Activated CD8-positive, alpha-beta T cell treated with anti-CD3 and anti-CD28 coated beads, Interleukin-2, amount 10 ng/mL, durations not matched to agents 7 days and 5 days (primary cell): ENCODE data around the gene ADCY4. TPM values are rescaled to one million over a fixed set of nuclear protein-coding genes. Genes with fewer than 3 reads are reported as not detected.
"Not testable (repeated sequence)": the region's sequence is repeated elsewhere in the genome, so short reads cannot be mapped to it uniquely, and the experiment has no call there.

Source experiments
- ATAC-seq: fragments of 150-1000 bp; cut with Tn5 transposase; one replicate; pipeline ENCODE4 v1.10.0; 2021; ENCODE audit warnings: moderate library complexity
- CTCF ChIA-PET: fragments of 350-600 bp; sonication (Branson Sonifier 250); formaldehyde crosslinking; loops from one replicate; lab custom pipeline; 2021; ENCODE audit warnings: antibody characterized with exemption; lab: Charles Lee
- POLR2A ChIA-PET: fragments of 350-600 bp; sonication (Branson Sonifier 250); formaldehyde crosslinking; loops from one replicate; lab custom pipeline; 2021; ENCODE audit warnings: antibody characterized with exemption; lab: Charles Lee
- DNase-seq: peaks from one replicate; pipeline ENCODE4 v3.0.0-alpha.2; 2020
- H3K27ac Mint-ChIP-seq: one replicate; pipeline ENCODE4 v1.8.0; 2021; ENCODE audit warnings: mild to moderate bottlenecking, mixed read lengths
- H3K27me3 Mint-ChIP-seq: one replicate; pipeline ENCODE4 v1.8.0; 2021; ENCODE audit warnings: low read depth, mixed read lengths
- H3K36me3 Mint-ChIP-seq: one replicate; pipeline ENCODE4 v1.8.0; 2021; ENCODE audit warnings: low read depth, mixed read lengths
- H3K4me1 Mint-ChIP-seq: one replicate; pipeline ENCODE4 v1.8.0; 2021; ENCODE audit warnings: low read depth, mixed read lengths
- H3K4me3 Mint-ChIP-seq: one replicate; pipeline ENCODE4 v1.8.0; 2021; ENCODE audit warnings: mild to moderate bottlenecking, mixed read lengths
- H3K9me3 Mint-ChIP-seq: one replicate; pipeline ENCODE4 v1.8.0; 2022; ENCODE audit warnings: mixed read lengths; ENCODE audit not compliant: insufficient read depth
- total RNA-seq, 2 experiments: library from RNA; stranded (reverse); gene quantifications; one replicate each; pipeline ENCODE4 v1.2.3, GENCODE V29; 2021

The ADCY4 gene
- total RNA-seq, 2 experiments from 2014 or later: 3.4 to 4.7 TPM

DNA sequence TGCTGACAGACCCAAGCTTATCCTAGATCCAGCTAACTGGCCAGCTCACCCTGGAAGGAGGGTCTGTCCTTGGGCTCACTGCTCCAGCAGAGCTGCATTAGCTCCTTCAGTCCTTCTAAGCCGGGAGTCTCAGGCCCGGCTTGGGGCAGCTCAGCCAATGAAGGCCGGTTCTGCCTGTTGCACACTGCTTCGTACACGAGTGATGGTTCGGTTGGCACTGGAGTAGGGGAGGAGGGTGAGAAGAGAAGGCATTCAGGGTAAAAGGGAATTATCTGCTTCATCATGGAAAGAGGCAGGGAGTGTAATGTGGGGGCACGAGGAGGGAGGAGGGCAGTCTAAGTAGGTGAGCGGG is 2.9 kb upstream of the ADCY4 start:
- Mint-ChIP-seq H3K36me3 (peaks cover 34% of the 10 kb centered on the region), H3K4me3 (peak overlapping the region; percentile 90), H3K9me3 (no peaks in the 10 kb centered on the region), H3K27ac (no peak overlapping the region), H3K4me1 (peaks cover 39% of the 10 kb centered on the region), H3K27me3 (peaks cover 24% of the 10 kb centered on the region)
- no peak for ATAC-seq
- DNase-seq: no peak
- ChIA-PET CTCF (interaction anchor here (1.0 to 12.7 kb wide), 4 partner anchors 9 to 92 kb away, joined by 3 to 709 read pairs (median 7); partner anchors contain the start of genes CBLN3, CIDEB and KHNYN), POLR2A (interaction anchor here (1.8 to 13.7 kb wide), 2 partner anchors 93 to 104 kb away, joined by 6 to 185 read pairs; partner anchors contain the start of genes CBLN3, KHNYN and SDR39U1)

DNA sequence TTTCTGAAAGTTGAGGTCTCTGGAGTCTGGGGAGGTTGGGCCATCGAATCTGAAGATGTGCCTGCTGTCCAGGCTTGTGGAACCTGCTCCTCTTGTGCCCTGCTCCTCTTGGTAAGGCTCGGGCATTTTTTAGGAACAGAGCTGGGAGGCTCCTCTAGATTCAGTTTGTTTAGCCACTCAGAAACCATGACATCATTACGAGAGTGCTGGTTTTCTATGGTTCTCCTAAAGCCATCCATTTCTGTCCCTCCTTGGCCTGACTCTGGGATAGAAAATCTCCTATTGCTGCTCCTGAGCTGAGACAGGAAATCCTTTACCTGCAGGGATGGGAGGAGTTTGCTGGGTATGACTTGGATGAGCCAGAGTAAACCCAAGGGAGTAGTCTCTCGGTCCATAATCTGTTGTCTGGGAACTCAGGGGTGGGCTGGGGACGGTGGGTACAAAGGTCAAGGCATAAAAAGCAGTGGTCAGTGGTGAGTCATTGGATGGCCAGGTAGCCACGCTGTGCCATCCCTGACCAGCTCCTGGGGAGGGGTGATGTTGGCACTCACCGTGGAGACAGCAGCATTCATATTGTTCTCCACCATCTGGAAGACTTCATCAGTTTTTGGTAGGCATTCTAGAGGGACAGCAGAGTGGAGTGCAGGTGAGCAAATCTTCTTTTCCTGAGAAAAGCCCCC is 2.4 kb upstream of the ADCY4 start:
- Mint-ChIP-seq H3K4me3 (no peak overlapping the region), H3K27ac (no peak overlapping the region), H3K36me3 (peaks cover 34% of the 10 kb centered on the region), H3K9me3 (no peaks in the 10 kb centered on the region), H3K4me1 (peaks cover 43% of the 10 kb centered on the region), H3K27me3 (peaks cover 25% of the 10 kb centered on the region)
- ChIA-PET CTCF (interaction anchor here (1.0 to 12.7 kb wide), 5 partner anchors 8 to 92 kb away, joined by 3 to 709 read pairs (median 4); partner anchors contain the start of genes CBLN3, CIDEB and KHNYN), POLR2A (interaction anchor here (1.8 to 13.7 kb wide), 2 partner anchors 93 to 105 kb away, joined by 6 to 185 read pairs; partner anchors contain the start of genes CBLN3, KHNYN and SDR39U1)
- DNase-seq: no peak
- ATAC-seq: no peak

DNA sequence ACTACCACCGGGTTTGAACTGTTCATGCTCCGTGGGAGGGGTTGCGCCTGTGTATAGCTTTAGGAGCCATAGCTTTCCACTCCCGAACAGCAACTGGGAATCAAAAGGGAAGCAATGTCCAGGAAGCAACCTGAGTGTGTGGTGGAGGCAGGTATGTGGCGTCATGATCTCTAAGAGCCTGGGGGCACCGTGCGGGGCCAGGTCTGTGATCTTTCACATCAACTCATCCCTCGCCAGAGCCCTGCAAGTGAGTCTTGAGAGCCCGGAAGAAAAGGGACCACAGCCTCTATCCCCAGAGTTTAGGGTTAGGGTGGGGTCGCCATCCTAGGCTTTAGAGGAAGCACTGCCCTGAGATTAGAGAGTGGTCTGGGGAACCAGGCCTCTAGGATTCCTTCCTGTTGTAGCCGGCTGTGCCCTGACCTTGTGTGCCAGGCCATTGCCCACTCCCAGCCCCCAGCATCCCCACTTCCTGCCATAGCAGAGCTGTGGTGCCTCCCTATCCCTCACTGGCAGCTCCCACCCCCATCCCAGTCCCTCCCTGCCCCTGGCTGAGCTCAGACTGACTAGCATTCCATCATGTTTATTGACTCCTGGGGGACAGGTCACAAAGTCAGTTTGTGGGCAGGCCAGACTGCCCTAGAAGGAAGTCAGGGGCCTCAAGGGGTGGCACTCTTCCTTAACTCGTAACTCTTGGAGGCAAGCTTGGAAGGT is 745 bp upstream of the ADCY4 start:
- ATAC-seq: no peak
- Mint-ChIP-seq H3K4me3 (no peak overlapping the region), H3K27me3 (peaks cover 22% of the 10 kb centered on the region), H3K4me1 (peaks cover 58% of the 10 kb centered on the region), H3K27ac (no peak overlapping the region), H3K36me3 (peaks cover 34% of the 10 kb centered on the region), H3K9me3 (no peaks in the 10 kb centered on the region)
- ChIA-PET CTCF (interaction anchor here (1.4 to 12.7 kb wide), 4 partner anchors 11 to 94 kb away, joined by 3 to 709 read pairs (median 26); partner anchors contain the start of genes CBLN3, CIDEB and KHNYN), POLR2A (interaction anchor here (1.2 to 13.7 kb wide), 2 partner anchors 95 to 122 kb away, joined by 3 to 185 read pairs; partner anchors contain the start of genes CBLN3, CHMP4A and KHNYN)
- DNase-seq: no peak

DNA sequence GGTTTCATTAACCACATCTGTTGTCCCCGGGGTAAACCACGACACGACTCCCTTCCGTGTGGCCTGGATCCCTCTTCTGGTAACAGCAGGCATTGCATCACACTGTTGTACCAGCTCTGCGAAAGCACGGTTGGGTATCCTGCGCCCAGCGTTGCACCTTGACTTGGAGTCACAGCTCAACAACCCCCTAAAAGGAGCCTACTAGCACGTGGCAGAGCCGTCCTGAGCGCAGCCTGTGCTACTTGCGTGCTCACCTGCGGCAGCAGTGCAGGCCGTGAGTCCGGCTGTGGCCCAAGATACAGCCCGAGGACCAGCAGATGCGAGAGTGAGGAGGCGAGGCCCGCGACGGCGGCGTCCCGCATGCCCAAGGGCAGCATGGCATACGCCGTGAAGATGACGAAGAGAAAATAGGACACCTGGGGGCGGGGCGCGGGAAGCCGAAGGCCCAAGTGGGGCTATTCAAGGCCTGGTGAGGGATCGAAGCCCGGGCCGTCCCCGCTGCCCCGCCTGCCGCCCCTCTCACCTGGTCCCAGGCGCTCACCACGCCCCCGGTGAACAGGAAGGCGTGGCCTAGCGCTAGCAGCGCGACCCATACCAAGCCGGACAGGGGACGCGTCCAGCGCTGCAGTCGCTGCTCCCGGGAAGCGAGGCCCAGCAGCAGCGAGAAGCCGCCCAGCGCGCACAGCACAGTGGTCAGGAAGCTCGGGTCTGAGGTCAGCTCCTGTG is 2.4 kb downstream of the ADCY4 start:
- peak; percentile 79 for ATAC-seq
- Mint-ChIP-seq H3K4me1 (peaks cover 73% of the 10 kb centered on the region), H3K27ac (peak overlapping the region; percentile 61), H3K36me3 (peaks cover 22% of the 10 kb centered on the region), H3K4me3 (peak overlapping the region; percentile 75), H3K27me3 (peaks cover 22% of the 10 kb centered on the region), H3K9me3 (no peaks in the 10 kb centered on the region)
- POLR2A ChIA-PET: interaction anchor here (0.6 to 13.7 kb wide), 7 partner anchors 14 to 104 kb away, joined by 3 to 185 read pairs (median 3); partner anchors contain the start of genes CBLN3, KHNYN and TINF2
- peak; percentile 94 for DNase-seq
- CTCF ChIA-PET: interaction anchor here (0.6 to 12.7 kb wide), 35 partner anchors 9 to 350 kb away, joined by 3 to 709 read pairs (median 5); partner anchors contain the start of genes CBLN3, CHMP4A, CIDEB and DHRS1

DNA sequence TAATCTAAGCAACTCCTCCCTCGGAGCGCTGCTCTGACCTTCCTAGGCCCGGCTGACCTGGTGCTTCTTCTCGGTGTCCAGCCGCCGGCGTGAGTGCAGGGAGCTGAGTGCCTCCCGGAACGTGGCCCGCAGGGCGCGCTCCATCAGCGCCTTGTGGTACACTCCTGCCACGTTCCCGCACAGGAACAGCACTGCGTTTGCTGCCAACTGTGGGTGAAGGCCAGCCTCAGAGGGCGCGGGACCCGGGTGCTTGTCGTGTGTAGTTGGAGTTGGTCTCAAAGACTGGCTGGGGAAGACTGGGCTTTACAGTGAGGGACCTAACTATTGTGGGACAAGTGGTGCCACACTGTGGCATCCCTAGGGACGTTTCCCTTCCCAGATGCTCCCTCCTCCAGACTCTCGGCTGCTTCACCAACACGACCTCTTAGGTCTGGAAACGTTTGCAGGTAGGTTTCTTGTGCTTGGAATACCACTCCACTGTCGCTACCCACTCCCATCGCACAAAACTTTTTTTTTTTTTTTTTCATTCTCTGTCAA is 3.1 kb downstream of the ADCY4 start:
- ATAC-seq: peak; percentile 1

DNA sequence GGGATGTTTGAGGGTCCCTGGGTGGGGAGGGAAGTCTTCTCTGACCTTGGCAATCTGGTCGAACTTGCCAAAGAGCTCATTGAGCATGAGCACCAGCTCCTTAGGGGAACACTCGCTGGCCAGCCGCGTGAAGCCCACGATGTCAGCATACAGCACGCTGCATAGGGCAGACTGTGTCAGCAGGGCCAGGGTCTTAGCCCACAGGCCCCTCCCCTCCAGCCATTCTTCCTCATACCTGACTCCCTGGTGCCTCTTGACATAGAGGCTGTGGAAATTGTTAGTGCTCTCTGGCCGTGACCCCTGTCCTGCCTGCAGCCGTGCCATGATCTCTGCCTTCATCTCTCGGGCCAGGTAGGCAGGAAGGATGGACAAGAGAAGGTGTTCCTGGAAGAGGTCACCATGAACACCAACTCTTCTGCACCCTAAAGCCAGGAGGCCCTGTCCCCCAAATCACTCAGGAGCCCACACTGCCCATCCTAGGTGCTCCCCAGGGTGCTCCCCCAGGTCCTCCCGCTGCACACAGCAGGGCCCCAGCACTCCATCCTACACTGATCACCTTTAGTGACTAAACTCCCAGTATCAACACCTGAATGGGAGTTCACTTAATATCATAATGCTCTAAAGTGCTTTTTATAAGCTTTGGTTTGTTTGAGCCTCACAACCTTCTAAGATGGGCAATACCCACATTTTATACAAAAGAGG is 3.7 kb downstream of the ADCY4 start:
- ChIA-PET CTCF (interaction anchor here (0.9 to 12.7 kb wide), 11 partner anchors 9 to 109 kb away, joined by 3 to 709 read pairs (median 27); partner anchors contain the start of genes CBLN3, CIDEB, DHRS1 and KHNYN), POLR2A (interaction anchor here (0.6 to 13.7 kb wide), 3 partner anchors 89 to 100 kb away, joined by 3 to 185 read pairs (median 3); partner anchors contain the start of genes CBLN3, KHNYN and TINF2)
- Mint-ChIP-seq H3K4me1 (peaks cover 80% of the 10 kb centered on the region), H3K27me3 (peaks cover 22% of the 10 kb centered on the region), H3K36me3 (peaks cover 9% of the 10 kb centered on the region), H3K27ac (no peak overlapping the region), H3K4me3 (no peak overlapping the region), H3K9me3 (no peaks in the 10 kb centered on the region)
- ATAC-seq (no peak), DNase-seq (no peak)

More for the DNA sequence above, 3.1 kb downstream of the ADCY4 start:
- no peaks in the 10 kb centered on the region for H3K9me3 Mint-ChIP-seq
- H3K4me1 Mint-ChIP-seq: peaks cover 78% of the 10 kb centered on the region
- CTCF ChIA-PET: interaction anchor here (0.6 to 12.7 kb wide), 23 partner anchors 9 to 223 kb away, joined by 3 to 709 read pairs (median 12); partner anchors contain the start of genes CBLN3, CHMP4A, CIDEB and DHRS1
- H3K4me3 Mint-ChIP-seq: peak overlapping the region; percentile 75
- POLR2A ChIA-PET: interaction anchor here (0.7 to 13.7 kb wide), 4 partner anchors 14 to 99 kb away, joined by 3 to 185 read pairs (median 3); partner anchors contain the start of genes CBLN3, KHNYN and TINF2
- H3K27ac Mint-ChIP-seq: peak overlapping the region; percentile 61
- peaks cover 22% of the 10 kb centered on the region for H3K27me3 Mint-ChIP-seq
- no peak for DNase-seq
- H3K36me3 Mint-ChIP-seq: peaks cover 16% of the 10 kb centered on the region

DNA sequence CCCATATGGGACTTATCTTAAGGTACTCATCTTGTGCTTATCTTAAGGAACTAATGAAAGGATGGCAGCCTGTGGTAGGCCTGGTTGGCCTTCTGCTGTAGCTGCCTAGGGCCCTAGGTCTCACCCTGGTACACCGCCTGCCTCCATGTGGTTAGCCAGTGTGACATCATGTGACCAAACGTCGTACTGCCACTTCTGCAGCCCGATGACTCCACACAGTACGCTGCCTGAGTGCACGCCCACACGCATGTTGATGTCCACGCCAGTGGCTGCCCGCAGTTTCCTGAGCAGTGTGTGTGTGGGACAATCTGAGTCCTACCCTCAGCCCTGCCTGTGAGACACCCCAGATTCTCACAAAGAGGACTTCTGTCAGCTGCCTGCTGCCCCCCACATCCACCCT is 5.1 kb downstream of the ADCY4 start:
- ChIA-PET CTCF (interaction anchor here (1.1 to 9.0 kb wide), 5 partner anchors 8 to 107 kb away, joined by 3 to 142 read pairs (median 17); partner anchors contain the start of genes CIDEB, KHNYN, LTB4R and LTB4R2), POLR2A (interaction anchor here (0.6 to 13.7 kb wide), 4 partner anchors 16 to 364 kb away, joined by 3 to 185 read pairs (median 4); partner anchors contain the start of genes CBLN3 and KHNYN)
- Mint-ChIP-seq H3K27me3 (peaks cover 16% of the 10 kb centered on the region), H3K4me1 (peaks cover 79% of the 10 kb centered on the region), H3K4me3 (peak overlapping the region; percentile 25), H3K27ac (peak overlapping the region; percentile 71), H3K36me3 (no peaks in the 10 kb centered on the region), H3K9me3 (no peaks in the 10 kb centered on the region)
- ATAC-seq (peak; percentile 48), DNase-seq (peak; percentile 80)

DNA sequence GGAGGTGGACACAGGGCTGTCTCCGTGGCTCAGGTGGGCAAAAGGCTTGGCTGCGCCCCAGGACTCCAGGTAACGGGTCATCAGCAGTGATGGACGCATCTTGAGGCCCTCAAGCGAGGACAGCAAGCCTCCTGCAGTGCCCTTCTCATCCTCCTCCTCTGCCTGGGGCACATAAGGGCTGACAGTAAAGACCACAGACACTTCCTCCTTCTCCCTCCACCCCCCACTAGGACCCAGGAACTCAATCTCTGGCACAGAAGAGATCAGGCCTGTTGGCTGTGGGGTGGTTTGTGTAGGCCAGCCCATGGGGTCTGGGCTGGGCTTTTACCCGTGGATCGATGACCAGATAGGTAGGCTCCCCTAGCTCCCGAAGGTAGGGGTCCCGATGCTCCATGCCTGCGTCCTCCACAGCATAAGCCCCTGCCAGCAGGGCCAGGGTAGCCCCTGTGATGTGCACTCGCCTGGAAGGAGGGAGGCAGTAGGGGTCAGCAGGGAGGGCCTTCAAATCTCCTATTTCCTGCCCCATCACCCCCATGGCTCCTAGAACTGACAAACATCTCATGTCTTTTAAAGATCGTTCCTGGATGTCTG is 5.7 kb downstream of the ADCY4 start:
- ATAC-seq: no peak
- peaks cover 14% of the 10 kb centered on the region for H3K27me3 Mint-ChIP-seq
- peaks cover 77% of the 10 kb centered on the region for H3K4me1 Mint-ChIP-seq
- ChIA-PET POLR2A (interaction anchor here (0.6 to 13.7 kb wide), 5 partner anchors 15 to 364 kb away, joined by 3 to 185 read pairs (median 4); partner anchors contain the start of genes CBLN3, KHNYN and TINF2), CTCF (interaction anchor here (0.7 to 9.0 kb wide), 7 partner anchors 8 to 108 kb away, joined by 3 to 142 read pairs (median 10); partner anchors contain the start of genes CIDEB, KHNYN, LTB4R and LTB4R2)
- H3K36me3 Mint-ChIP-seq: no peaks in the 10 kb centered on the region
- no peak overlapping the region for H3K4me3 Mint-ChIP-seq
- DNase-seq: no peak
- H3K9me3 Mint-ChIP-seq: no peaks in the 10 kb centered on the region
- peak overlapping the region; percentile 71 for H3K27ac Mint-ChIP-seq

DNA sequence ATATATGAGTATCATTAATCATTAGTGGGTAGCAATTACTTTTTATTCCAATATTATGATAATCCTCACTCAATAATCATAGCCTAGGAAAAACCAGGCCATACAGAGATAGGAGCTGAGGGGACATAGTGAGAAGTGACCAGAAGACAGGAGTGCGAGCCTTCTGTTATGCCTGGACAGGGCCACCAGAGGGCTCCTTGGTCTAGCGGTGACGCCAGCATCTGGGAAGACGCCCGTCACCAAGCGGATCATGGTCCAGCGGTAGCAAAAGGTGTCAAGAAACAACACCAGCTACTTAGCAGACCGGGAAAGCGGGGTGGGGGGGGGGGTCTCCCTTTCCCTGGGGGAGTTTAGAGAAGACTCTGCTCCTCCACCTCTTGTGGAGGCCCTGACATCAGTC is 7.0 kb downstream of the ADCY4 start:
- ChIA-PET CTCF (interaction anchor here (0.9 to 9.0 kb wide), 9 partner anchors 12 to 167 kb away, joined by 3 to 142 read pairs (median 6); partner anchors contain the start of genes CIDEB, IRF9, KHNYN and LTB4R), POLR2A (interaction anchor here (1.5 to 13.7 kb wide), 3 partner anchors 14 to 103 kb away, joined by 5 to 185 read pairs (median 7); partner anchors contain the start of genes CBLN3 and KHNYN)
- not testable (repeated sequence) for H3K27ac Mint-ChIP-seq, DNase-seq, H3K9me3 Mint-ChIP-seq, H3K4me3 Mint-ChIP-seq, H3K36me3 Mint-ChIP-seq, ATAC-seq
- Mint-ChIP-seq H3K27me3 (peaks cover 11% of the 10 kb centered on the region), H3K4me1 (peaks cover 64% of the 10 kb centered on the region)
